Uterus (tissue), 2 donors: Measurements from ENCODE around the gene SOCS7.

Source experiments
- POLR2A ChIP-seq, 2 donors: fragments of 450-650 bp; IDR thresholded peaks; one replicate each; pipeline ENCODE4 v1.6.1; 2016; ENCODE audit warnings: antibody characterized with exemption in 2 of 2, mild to moderate bottlenecking in 1 of 2, moderate library complexity in 1 of 2
- TF ChIP-seq, protein P1 (sequence below), 4 experiments: fragments of 200-600 bp in 2 of 4; fragments of 450-650 bp in 2 of 4; sonication (generic) in 2 of 4; IDR thresholded peaks; one replicate each; pipeline ENCODE4 v1.5.1; 2016 to 2019; ENCODE audit warnings: antibody characterized with exemption in 4 of 4, mild to moderate bottlenecking in 2 of 4, moderate library complexity in 1 of 4

GRCh38 chr17:38440614-38441397 is 89.2 kb downstream of the SOCS7 start:
- TF ChIP-seq, protein P1, sequence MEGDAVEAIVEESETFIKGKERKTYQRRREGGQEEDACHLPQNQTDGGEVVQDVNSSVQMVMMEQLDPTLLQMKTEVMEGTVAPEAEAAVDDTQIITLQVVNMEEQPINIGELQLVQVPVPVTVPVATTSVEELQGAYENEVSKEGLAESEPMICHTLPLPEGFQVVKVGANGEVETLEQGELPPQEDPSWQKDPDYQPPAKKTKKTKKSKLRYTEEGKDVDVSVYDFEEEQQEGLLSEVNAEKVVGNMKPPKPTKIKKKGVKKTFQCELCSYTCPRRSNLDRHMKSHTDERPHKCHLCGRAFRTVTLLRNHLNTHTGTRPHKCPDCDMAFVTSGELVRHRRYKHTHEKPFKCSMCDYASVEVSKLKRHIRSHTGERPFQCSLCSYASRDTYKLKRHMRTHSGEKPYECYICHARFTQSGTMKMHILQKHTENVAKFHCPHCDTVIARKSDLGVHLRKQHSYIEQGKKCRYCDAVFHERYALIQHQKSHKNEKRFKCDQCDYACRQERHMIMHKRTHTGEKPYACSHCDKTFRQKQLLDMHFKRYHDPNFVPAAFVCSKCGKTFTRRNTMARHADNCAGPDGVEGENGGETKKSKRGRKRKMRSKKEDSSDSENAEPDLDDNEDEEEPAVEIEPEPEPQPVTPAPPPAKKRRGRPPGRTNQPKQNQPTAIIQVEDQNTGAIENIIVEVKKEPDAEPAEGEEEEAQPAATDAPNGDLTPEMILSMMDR (IDR thresholded peaks at IDR 0.05) = no peak
- no peak for TF ChIP-seq POLR2A (IDR thresholded peaks at IDR 0.05)
